SK-N-SH (cell line): Measurements from ENCODE around the gene GDF3.

Experiments used
- CTCF ChIP-seq: fragments of 200-600 bp; sonication (generic); IDR thresholded peaks from 2 replicates; pipeline ENCODE4 v1.6.1; 2017; ENCODE audit warnings: antibody characterized with exemption, mild to moderate bottlenecking, moderate library complexity
- EP300 ChIP-seq, 2 experiments: IDR thresholded peaks; 2 replicates each; pipeline versions ENCODE4 v1.4.0 to v1.6.1; 2012; ENCODE audit warnings: borderline replicate concordance in 1 of 2, low read depth in 1 of 2, low read length in 1 of 2
- EZH2phosphoT487 ChIP-seq: fragments of 200-600 bp; sonication (generic); IDR thresholded peaks from 2 replicates; pipeline ENCODE4 v1.6.1; 2017; ENCODE audit warnings: low read depth, mixed run types, mild to moderate bottlenecking, antibody characterized with exemption, moderate library complexity, borderline replicate concordance
- REST ChIP-seq: IDR thresholded peaks from 2 replicates; pipeline ENCODE4 v1.6.1; 2012; ENCODE audit warnings: mild to moderate bottlenecking, low read depth, low read length, moderate library complexity
- RFX5 ChIP-seq: IDR thresholded peaks from 2 replicates; pipeline ENCODE4 v1.6.1; 2012; ENCODE audit warnings: mild to moderate bottlenecking, improper control_type of control experiment, low read length
- SMC3 ChIP-seq: IDR thresholded peaks from 2 replicates; pipeline ENCODE4 v1.6.1; 2012; ENCODE audit warnings: low read depth, low read length, improper control_type of control experiment
- USF2 ChIP-seq: fragments of 150-350 bp; IDR thresholded peaks from 2 replicates; pipeline ENCODE4 v1.6.1; 2017; ENCODE audit warnings: antibody characterized with exemption, low read length, low read depth, borderline replicate concordance
- YY1 ChIP-seq: IDR thresholded peaks from 2 replicates; pipeline ENCODE4 v1.4.0; 2012; ENCODE audit warnings: low read depth, mild to moderate bottlenecking

GRCh38 chr12:7693793-7694192 is 1.8 kb downstream of the GDF3 start:
- TF ChIP-seq EP300 (IDR thresholded peaks at IDR 0.05; ENCODE audit: borderline replicate concordance in 1 of 2, low read depth in 1 of 2, low read length in 1 of 2) (no peak), EZH2phosphoT487 (no peak), SMC3 (no peak), CTCF (no peak), RFX5 (no peak), YY1 (no peak), USF2 (no peak), REST (no peak)
